ENCODE data around the gene TPD52L2.
A peak's percentile ranks its signal among the peaks of the same experiment; 100 is the strongest.

The TPD52L2 gene

GRCh38 chr20:63864978-63865640, at the start of gene TPD52L2:
TPD52L2 (plus strand) TSS chr20:63865270; CDS start chr20:63865366, 96 bp downstream.
- TF ChIP-seq ZFX (IDR thresholded peaks at IDR 0.05; ENCODE audit: borderline replicate concordance), result no peak
- TF ChIP-seq, protein P1, sequence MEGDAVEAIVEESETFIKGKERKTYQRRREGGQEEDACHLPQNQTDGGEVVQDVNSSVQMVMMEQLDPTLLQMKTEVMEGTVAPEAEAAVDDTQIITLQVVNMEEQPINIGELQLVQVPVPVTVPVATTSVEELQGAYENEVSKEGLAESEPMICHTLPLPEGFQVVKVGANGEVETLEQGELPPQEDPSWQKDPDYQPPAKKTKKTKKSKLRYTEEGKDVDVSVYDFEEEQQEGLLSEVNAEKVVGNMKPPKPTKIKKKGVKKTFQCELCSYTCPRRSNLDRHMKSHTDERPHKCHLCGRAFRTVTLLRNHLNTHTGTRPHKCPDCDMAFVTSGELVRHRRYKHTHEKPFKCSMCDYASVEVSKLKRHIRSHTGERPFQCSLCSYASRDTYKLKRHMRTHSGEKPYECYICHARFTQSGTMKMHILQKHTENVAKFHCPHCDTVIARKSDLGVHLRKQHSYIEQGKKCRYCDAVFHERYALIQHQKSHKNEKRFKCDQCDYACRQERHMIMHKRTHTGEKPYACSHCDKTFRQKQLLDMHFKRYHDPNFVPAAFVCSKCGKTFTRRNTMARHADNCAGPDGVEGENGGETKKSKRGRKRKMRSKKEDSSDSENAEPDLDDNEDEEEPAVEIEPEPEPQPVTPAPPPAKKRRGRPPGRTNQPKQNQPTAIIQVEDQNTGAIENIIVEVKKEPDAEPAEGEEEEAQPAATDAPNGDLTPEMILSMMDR (IDR thresholded peaks at IDR 0.05), result no peak

GRCh38 chr20:63815615-63816253, 49.3 kb upstream of the TPD52L2 start:
- no peak overlapping the region for H3K27ac ChIP-seq
- TF ChIP-seq, protein P1 (IDR thresholded peaks at IDR 0.05), result no peak
- TF ChIP-seq ZFX (IDR thresholded peaks at IDR 0.05; ENCODE audit: borderline replicate concordance), result no peak

More at GRCh38 chr20:63864978-63865640, at the start of gene TPD52L2:
- peak within 1 kb of the TSS; percentile 94 for H3K27ac ChIP-seq

GRCh38 chr20:63819224-63819921, 45.7 kb upstream of the TPD52L2 start:
- no peak for TF ChIP-seq ZFX (IDR thresholded peaks at IDR 0.05; ENCODE audit: borderline replicate concordance)
- TF ChIP-seq, protein P1 (IDR thresholded peaks at IDR 0.05), result peak; percentile 57
- no peak overlapping the region for H3K27ac ChIP-seq

GRCh38 chr20:63821811-63822210, 43.3 kb upstream of the TPD52L2 start:
- H3K27ac ChIP-seq, result no peak overlapping the region
- no peak for TF ChIP-seq ZFX (IDR thresholded peaks at IDR 0.05; ENCODE audit: borderline replicate concordance)
- TF ChIP-seq, protein P1 (IDR thresholded peaks at IDR 0.05), result no peak

GRCh38 chr20:63822276-63822696, 42.8 kb upstream of the TPD52L2 start:
- no peak for TF ChIP-seq ZFX (IDR thresholded peaks at IDR 0.05; ENCODE audit: borderline replicate concordance)
- TF ChIP-seq, protein P1 (IDR thresholded peaks at IDR 0.05), result no peak
- no peak overlapping the region for H3K27ac ChIP-seq

GRCh38 chr20:63823691-63824311, 41.3 kb upstream of the TPD52L2 start:
- TF ChIP-seq, protein P1 (IDR thresholded peaks at IDR 0.05), result no peak
- no peak for TF ChIP-seq ZFX (IDR thresholded peaks at IDR 0.05; ENCODE audit: borderline replicate concordance)
- H3K27ac ChIP-seq, result no peak overlapping the region
